Hematopoietic multipotent progenitor cell treated with erythropoietin and hydrocortisone succinate and interleukin-3 and kit ligand, for 17 days (in vitro differentiated cells): Measurements from ENCODE around the gene NUTM2F.
"Not testable (repeated sequence)": the region's sequence is repeated elsewhere in the genome, so short reads cannot be mapped to it uniquely, and the experiment has no call there.

Experiments used
- DNase-seq: peaks from one replicate; pipeline ENCODE4 v3.0.0-alpha.2; 2015; ENCODE audit warnings: low spot score

NUTM2F gene

GRCh38 chr9:94328544-94328943 is at the start of gene NUTM2F:
TSS of gene NUTM2F (minus strand) at chr9:94328644. CDS start at chr9:94328623, 21 bp downstream.
- DNase-seq, result not testable (repeated sequence)

- DNase-seq, result peak; percentile 10
Measured at GRCh38 chr9:94375197-94375596, 46.8 kb upstream of the NUTM2F start.

- DNase-seq, result peak; percentile 75
Measured at GRCh38 chr9:94374176-94375056, 46.0 kb upstream of the NUTM2F start.

DNA sequence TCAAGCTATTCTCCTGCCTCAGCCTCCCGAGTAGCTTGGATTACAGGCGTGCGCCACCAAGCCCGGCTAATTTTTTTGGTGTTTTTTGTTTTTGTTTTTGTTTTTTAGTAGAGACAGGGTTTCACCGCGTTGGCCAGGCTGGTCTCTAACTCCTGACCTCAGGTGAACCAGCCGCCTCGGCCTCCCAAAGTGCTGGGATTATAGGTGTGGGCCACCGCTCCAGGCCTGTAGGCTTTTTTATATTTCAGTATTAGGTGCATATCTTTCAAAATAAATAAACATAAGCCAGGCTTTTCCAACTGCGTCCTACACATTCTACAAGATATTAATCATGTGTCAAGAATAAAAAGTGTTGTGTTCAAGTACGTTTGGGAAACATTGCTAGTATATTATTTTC is 45.3 kb upstream of the NUTM2F start:
- not testable (repeated sequence) for DNase-seq

DNA sequence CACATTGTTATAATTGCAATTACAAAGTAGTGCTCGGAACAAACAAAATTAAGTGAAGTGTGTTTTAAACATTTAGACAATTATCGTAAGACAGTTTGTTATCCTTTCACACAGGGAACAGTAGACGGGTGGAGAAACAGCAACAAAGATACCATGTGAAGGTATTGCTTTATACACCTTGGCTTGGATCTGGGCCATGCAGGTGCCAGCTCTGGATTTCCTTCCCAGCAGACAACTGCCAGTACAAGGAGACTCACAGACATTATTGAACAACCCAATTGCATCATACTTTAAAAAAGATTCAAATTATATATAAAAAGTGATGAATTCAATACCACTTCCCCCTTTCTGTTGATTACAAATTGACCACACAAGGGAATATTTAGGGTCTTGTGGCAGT is 41.8 kb upstream of the NUTM2F start:
- DNase-seq, result not testable (repeated sequence)

DNA sequence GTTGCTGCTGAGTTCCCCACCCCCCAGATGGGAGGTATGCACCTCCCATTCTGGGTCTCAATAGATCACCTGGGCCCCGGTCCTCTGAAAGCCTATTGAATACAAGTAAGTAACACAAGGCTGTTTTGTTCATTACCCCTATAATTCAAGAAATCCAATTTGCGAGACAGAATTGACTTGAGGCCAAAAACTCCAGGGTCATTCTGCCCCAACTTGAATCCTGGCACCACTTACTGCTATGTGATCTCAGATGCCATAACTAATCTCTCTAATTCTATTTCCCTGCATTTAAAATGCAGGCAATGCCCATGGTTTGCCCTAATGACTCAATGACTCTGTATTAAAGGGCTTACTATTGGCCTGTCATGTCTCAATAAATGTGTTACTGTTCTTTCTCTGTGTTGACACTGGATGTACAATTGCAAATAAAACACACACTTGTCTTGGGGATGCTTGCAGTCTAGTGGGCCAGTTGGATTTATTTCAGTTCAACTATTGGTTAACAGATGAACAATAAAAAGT is 35.7 kb upstream of the NUTM2F start:
- DNase-seq, result not testable (repeated sequence)

DNA sequence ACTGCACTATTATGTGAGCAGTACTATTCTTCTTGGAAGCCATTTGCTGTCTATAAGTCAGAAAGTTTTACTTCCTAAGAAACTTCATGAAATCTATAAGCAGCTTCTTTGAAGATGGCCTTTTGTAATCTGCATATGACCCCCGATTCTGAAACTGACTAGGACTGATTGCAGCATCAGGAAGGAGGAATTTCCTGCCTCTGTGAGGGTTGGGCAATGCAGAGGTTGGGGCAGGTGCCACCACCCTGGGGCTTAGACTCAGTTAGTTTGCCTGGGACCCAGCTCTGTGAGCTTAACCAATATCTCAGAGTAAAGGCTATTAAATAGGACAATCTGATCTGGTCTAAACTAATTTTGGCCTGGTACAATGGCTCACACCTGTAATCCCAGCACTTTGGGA is 28.7 kb upstream of the NUTM2F start:
- not testable (repeated sequence) for DNase-seq

DNA sequence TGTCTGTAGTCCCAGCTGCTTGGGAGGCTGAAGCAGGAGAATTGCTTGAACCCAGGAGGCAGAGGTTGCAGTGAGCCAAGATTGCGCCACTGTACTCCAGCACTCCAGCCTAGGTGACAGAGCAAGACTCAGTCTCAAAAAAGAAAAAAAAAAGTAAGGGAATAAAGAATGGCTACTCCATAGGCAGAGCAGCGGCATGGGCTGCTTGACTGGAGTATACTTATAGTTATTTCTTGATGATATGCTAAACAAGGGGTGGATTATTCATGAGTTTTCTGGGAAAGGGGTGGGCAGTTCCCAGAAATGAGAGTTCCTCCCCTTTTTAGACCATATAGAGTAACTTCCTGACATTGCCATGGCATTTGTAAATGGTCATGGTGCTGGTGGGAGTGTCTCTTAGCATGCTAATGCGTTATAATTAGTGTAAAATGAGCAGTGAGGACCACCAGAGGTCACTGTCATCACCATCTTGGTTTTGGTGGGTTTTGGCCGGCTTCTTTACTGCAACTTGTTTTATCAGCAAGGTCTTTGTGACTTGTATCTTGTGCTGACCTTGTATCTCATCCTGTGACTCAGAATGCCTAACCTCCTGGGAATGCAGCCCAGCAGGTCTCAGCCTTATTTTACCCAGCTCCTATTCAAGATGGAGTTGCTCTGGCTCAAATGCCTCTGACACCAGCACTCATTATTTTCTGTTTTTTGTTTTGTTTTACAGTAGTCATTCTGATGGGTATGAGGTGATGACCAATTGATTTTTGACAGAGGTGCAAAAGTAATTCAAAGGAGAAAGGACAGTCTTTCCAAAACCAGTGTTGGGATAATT is 23.7 kb upstream of the NUTM2F start:
- not testable (repeated sequence) for DNase-seq

DNA sequence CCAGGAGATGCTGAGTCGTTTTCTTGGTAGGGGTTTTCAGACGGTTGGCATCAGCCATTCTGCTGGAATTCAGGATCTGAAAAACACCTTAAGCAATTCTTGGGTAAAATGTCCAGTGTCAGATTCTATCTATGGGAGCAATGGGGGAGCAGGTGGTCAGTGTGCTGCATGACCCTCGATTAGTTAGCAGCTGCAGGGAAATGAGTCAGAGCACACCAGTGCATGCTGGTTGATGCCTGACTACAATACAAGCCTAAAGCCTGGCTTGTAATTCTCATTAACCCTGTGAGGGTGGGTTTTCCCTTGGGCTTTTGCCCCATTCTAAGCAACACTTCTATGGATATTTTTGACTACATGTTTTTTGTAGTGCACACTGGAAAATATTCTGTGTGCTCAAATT is 20.3 kb upstream of the NUTM2F start:
- not testable (repeated sequence) for DNase-seq

DNA sequence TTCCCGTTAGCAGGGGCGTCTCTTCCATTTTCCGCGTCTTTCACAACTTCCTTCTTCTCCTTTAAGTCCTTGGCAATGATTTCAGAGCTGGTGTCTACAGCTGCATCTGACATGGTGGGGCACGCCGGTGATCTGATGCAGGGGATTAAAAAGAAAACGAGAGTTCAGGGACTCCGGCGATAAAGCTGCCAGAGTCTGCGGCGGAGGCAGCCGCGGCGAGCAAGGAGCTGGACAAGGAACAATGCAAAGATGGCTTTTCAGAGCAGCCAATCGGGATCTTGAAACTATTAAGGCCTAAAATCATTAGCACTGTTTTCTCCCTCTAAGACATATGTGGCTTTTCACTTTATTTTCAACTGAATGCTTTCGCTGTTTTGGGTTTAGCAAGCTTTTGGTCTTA is 19.0 kb upstream of the NUTM2F start:
- not testable (repeated sequence) for DNase-seq

DNA sequence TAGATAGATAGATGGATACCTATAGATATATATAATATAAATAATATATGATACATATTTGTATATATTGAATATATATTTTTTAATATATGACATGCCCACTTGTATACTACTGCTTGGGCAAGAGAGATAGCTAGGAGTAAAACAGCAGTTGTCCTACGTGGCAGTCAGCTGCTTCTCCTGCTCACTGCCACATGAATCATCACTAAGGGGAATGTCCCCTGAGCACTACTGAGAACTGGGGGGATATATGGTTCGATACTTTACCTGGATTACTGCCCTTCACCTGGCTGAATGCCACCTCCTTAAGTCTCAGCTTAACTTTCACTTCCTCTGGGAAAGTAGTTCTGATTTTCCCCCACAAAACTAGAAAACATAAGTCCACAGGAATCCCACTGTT is 13.3 kb upstream of the NUTM2F start:
- not testable (repeated sequence) for DNase-seq

- not testable (repeated sequence) for DNase-seq
Measured at GRCh38 chr9:94340750-94341149, 12.3 kb upstream of the NUTM2F start.

DNA sequence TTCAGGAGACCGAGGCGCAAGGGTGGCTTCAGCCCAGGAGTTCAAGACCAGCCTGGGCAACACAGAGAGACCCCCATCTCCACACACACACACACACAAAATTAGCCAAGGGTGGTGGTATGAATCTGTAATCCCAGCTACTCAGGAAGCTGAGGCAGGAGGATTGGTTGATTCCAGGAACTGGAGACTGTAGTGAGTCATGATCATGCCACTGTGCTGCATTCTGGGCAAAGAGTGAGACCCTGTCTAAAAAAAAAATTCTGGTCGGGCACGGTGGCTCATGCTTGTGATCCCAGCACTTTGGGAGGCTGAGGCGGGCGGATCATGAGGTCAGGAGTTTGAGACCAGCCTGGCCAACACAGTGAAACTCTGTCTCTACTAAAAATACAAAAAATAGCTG is 11.2 kb upstream of the NUTM2F start:
- not testable (repeated sequence) for DNase-seq

GRCh38 chr9:94338723-94339122 is 10.3 kb upstream of the NUTM2F start:
- DNase-seq, result not testable (repeated sequence)

- not testable (repeated sequence) for DNase-seq
Measured at GRCh38 chr9:94336445-94336844, 8.0 kb upstream of the NUTM2F start.

- DNase-seq, result not testable (repeated sequence)
Measured at GRCh38 chr9:94325583-94325982, 2.9 kb downstream of the NUTM2F start.

DNA sequence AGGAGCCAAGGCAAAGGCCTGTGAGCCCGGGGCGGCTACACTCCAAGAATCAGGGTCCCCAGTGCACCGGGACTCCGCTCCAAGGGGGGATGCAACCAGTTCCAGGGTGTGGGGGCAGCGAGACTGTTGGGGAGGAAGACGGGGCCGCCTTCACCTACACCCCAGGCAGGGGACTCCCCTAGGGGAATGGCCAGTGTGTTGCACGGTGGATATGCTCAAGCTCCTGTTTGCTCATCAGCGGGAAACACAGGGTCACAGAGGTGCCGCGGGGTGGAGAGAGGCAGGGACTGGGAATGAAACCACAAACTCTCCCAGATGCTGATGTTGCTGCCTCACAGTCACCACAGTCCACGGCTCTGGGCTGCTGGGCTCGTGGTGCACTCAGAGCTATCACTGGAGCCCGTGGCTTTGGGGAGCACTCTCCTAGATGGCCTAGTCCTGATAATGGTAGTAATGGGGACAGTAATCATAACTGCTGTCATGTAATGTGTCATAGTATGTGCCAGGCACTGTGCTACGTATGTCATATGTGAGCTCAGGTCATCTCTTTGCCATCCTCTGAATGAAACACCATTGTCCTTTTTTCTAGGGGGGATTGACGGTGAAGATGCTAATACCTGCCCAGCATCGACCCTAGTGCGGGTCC is 5.2 kb downstream of the NUTM2F start:
- not testable (repeated sequence) for DNase-seq

DNA sequence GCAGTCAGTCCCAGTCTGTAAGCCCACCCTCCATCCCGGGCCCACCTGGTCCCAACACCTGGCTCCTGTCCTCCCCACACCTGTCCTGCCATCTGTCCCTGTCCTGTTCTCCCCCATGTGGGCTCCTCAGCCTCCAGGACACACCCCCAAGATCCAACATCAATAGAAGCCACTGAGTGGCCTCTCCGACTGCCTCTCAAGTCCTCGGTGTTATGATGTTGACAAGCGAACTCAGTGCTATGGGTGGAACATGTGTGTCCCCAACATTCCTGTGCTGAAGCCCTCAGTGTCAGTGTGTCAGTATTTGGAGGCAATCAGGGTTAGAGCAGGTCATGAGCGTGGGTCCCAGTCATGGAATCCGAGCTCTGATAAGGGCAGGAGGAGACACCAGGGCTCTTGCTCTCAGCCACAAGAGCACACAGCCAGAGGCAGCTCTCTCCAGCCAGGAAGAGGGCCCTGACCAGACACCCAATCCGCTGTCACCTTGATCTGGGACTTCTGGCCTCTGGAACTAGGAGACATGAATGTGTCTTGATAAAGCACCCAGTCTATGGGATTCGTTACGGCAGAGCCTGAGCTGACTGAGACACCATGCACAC is 6.0 kb downstream of the NUTM2F start:
- not testable (repeated sequence) for DNase-seq

GRCh38 chr9:94317949-94318657 is 10.3 kb downstream of the NUTM2F start:
- not testable (repeated sequence) for DNase-seq

- not testable (repeated sequence) for DNase-seq
Measured at GRCh38 chr9:94316236-94316635, 12.2 kb downstream of the NUTM2F start.
